Motor neuron (in vitro differentiated cells): ENCODE measurements around the gene PPIF. TPM values are rescaled to one million over a fixed set of nuclear protein-coding genes. Genes with fewer than 3 reads are reported as not detected.

Experiments used
- ATAC-seq, 8 experiments: fragments of 200-7000 bp; cut with Tn5 transposase; replicated peaks in 6 of 8; 2 replicates each; pipeline ENCODE4 v1.8.0; 2021; ENCODE audit warnings: mild to moderate bottlenecking in 8 of 8, moderate library complexity in 8 of 8
- H3K27ac ChIP-seq, 2 donors: fragments of 250-450 bp; sonication (Bioruptor Pico); 2 replicates each; pipeline ENCODE4 v1.9.0; 2021; ENCODE audit warnings: antibody characterized with exemption in 2 of 2, mild to moderate bottlenecking in 2 of 2, moderate library complexity in 1 of 2
- H3K4me1 ChIP-seq, 2 donors: fragments of 250-450 bp; sonication (Bioruptor Pico); replicated peaks in 1 of 2; 2 replicates each; pipeline ENCODE4 v1.6.1; 2021; ENCODE audit warnings: antibody characterized with exemption in 2 of 2, mild to moderate bottlenecking in 2 of 2, moderate library complexity in 1 of 2
- H3K4me3 ChIP-seq, 5 donors: fragments of 250-450 bp; sonication (Bioruptor Pico); 2 replicates each; pipeline ENCODE4 v1.9.0; 2021; ENCODE audit warnings: antibody characterized with exemption in 5 of 5, mild to moderate bottlenecking in 5 of 5, moderate library complexity in 4 of 5
- WGBS, 10 experiments: fragments of 450-650 bp; shearing (Covaris generic); methylation state at CpG; one replicate each; pipeline ENCODE4 v1.0.0; 2022; 5-methylcytosine and 5-hydroxymethylcytosine counted together
- in situ Hi-C, 9 experiments: fragments of 400-800 bp; cut with MboI; loops; one replicate each; pipeline ENCODE4 v1.15.0; 2021; ENCODE audit warnings: low sequenced_read_pairs in 9 of 9, low pct_unique_long_range_greater_than_20kb in 2 of 9; ENCODE audit not compliant: unreplicated experiment in 9 of 9
- total RNA-seq, 8 experiments: library from RNA; unstranded; fragments of 300-600 nt; gene quantifications; 2 replicates each; pipeline versions ENCODE4 v1.2.3 to v1.2.4, GENCODE V29; 2022

Gene PPIF
- total RNA-seq, 8 experiments from 2014 or later = 10.3 to 90.8 (median 22.2) TPM

- no peak for ATAC-seq
- H3K4me3 ChIP-seq = no peak overlapping the region
- H3K4me1 ChIP-seq = peaks cover 0 to 5% of the 10 kb centered on the region in 2 donors
- in situ Hi-C loops = no loop called here
- H3K27ac ChIP-seq = no peak overlapping the region
- 67 to 100% (median 100%) methylated on average over 1 to 3 of the region's 3 CpGs; no CpG with 5 or more reads in 3 of the 10 experiments for WGBS, 10 experiments
Observed at GRCh38 chr10:79339266-79339665, 8.0 kb upstream of the PPIF start.

- H3K4me3 ChIP-seq = no peak overlapping the region
- ATAC-seq = no peak
- H3K4me1 ChIP-seq = peaks cover 0 to 5% of the 10 kb centered on the region in 2 donors
- 90 to 100% (median 100%) methylated on average over 1 to 4 of the region's 5 CpGs; no CpG with 5 or more reads in 5 of the 10 experiments for WGBS, 10 experiments
- in situ Hi-C loops = no loop called here
- H3K27ac ChIP-seq = no peak overlapping the region
Observed at GRCh38 chr10:79340646-79341244, 6.5 kb upstream of the PPIF start.

- peaks cover 6 to 10% of the 10 kb centered on the region in 2 donors for H3K4me1 ChIP-seq
- peak in 4 of 8 experiments; percentile 6 to 51 (median 22) for ATAC-seq
- WGBS, 10 experiments = 61 to 100% (median 89%) methylated on average over 1 to 3 of the region's 5 CpGs; no CpG with 5 or more reads in 4 of the 10 experiments
Observed at GRCh38 chr10:79342295-79342761, 4.9 kb upstream of the PPIF start.

GRCh38 chr10:79342811-79343561 is 4.3 kb upstream of the PPIF start:
- H3K4me3 ChIP-seq = no peak overlapping the region
- ATAC-seq = peak in 3 of 8 experiments; percentile 19 to 51 (median 36)
- H3K4me1 ChIP-seq = peaks cover 6 to 10% of the 10 kb centered on the region in 2 donors
- 48 to 100% (median 93%) methylated on average over 2 to 3 of the region's 10 CpGs; no CpG with 5 or more reads in 6 of the 10 experiments for WGBS, 10 experiments
- in situ Hi-C loops = no loop called here
- H3K27ac ChIP-seq = no peak overlapping the region

More at GRCh38 chr10:79342295-79342761, 4.9 kb upstream of the PPIF start:
- Histone ChIP-seq H3K4me3 (no peak overlapping the region), H3K27ac (no peak overlapping the region)
- in situ Hi-C loops = no loop called here

GRCh38 chr10:79344502-79345195 is 2.6 kb upstream of the PPIF start:
- Histone ChIP-seq H3K27ac (no peak overlapping the region), H3K4me1 (peaks cover 14 to 17% of the 10 kb centered on the region in 2 donors), H3K4me3 (no peak overlapping the region)
- WGBS, 10 experiments = 76 to 100% (median 86%) methylated on average over 1 to 3 of the region's 3 CpGs; no CpG with 5 or more reads in 4 of the 10 experiments
- in situ Hi-C loops = no loop called here
- ATAC-seq = no peak

GRCh38 chr10:79345241-79346011 is 1.8 kb upstream of the PPIF start:
- Histone ChIP-seq H3K4me1 (peaks cover 14 to 17% of the 10 kb centered on the region in 2 donors), H3K27ac (no peak overlapping the region), H3K4me3 (no peak overlapping the region)
- WGBS, 10 experiments = 0 to 100% (median 84%) methylated on average over 1 to 5 of the region's 5 CpGs; no CpG with 5 or more reads in 2 of the 10 experiments
- ATAC-seq = no peak
- in situ Hi-C loops = no loop called here

GRCh38 chr10:79346012-79346340 is 1.3 kb upstream of the PPIF start:
- in situ Hi-C loops = no loop called here
- no peak for ATAC-seq
- Histone ChIP-seq H3K27ac (no peak overlapping the region), H3K4me1 (peaks cover 14 to 17% of the 10 kb centered on the region in 2 donors), H3K4me3 (no peak overlapping the region)
- 50 to 100% (median 100%) methylated on average over 1 of the region's 2 CpGs; no CpG with 5 or more reads in 6 of the 10 experiments for WGBS, 10 experiments

GRCh38 chr10:79346388-79347225 is 662 bp upstream of the PPIF start:
- Histone ChIP-seq H3K27ac (no peak overlapping the region), H3K4me1 (peaks cover 14 to 17% of the 10 kb centered on the region in 2 donors), H3K4me3 (peak overlapping the region; percentile 62 to 75 (median 64))
- WGBS, 10 experiments = 0 to 83% (median 63%) methylated on average over 1 to 5 of the region's 12 CpGs
- in situ Hi-C loops = no loop called here
- ATAC-seq = peak in 5 of 8 experiments; percentile 5 to 30 (median 21)

- Histone ChIP-seq H3K27ac (peak overlapping the region in 1 of 2 donors; percentile 68), H3K4me3 (peak overlapping the region; percentile 62 to 75 (median 64)), H3K4me1 (peaks cover 12 to 14% of the 10 kb centered on the region in 2 donors)
- in situ Hi-C loops = no loop called here
- ATAC-seq = peak; percentile 23 to 58 (median 50)
- WGBS, 10 experiments = 0 to 50% (median 30%) methylated on average over 1 to 2 of the region's 34 CpGs; no CpG with 5 or more reads in 4 of the 10 experiments
Observed at GRCh38 chr10:79347894-79348639, 798 bp downstream of the PPIF start.

- peak overlapping the region in 3 of 5 donors; percentile 62 to 75 (median 67) for H3K4me3 ChIP-seq
- 60 to 93% (median 80%) methylated on average over 1 to 2 of the region's 3 CpGs; no CpG with 5 or more reads in 7 of the 10 experiments for WGBS, 10 experiments
- no peak for ATAC-seq
- no peak overlapping the region for H3K27ac ChIP-seq
- in situ Hi-C loops = no loop called here
- H3K4me1 ChIP-seq = peaks cover 12 to 14% of the 10 kb centered on the region in 2 donors
Observed at GRCh38 chr10:79348640-79348988, 1.3 kb downstream of the PPIF start.

- in situ Hi-C loops = no loop called here
- no peak for ATAC-seq
- Histone ChIP-seq H3K27ac (no peak overlapping the region), H3K4me1 (peaks cover 12 to 14% of the 10 kb centered on the region in 2 donors), H3K4me3 (no peak overlapping the region)
- 29 to 100% (median 100%) methylated on average over 1 to 2 of the region's 6 CpGs; no CpG with 5 or more reads in 6 of the 10 experiments for WGBS, 10 experiments
Observed at GRCh38 chr10:79349072-79349491, 1.8 kb downstream of the PPIF start.
